K562 (cell line): ENCODE measurements around the gene NTSR2. TPM values are rescaled to one million over a fixed set of nuclear protein-coding genes. Genes with fewer than 3 reads are reported as not detected.

Source experiments
- ATAC-seq: fragments of 200-7000 bp; cut with Tn5 transposase; 3 replicates; pipeline ENCODE4 v1.9.1; 2020; ENCODE audit warnings: moderate library complexity
- BruUV-seq: library from RNA; stranded (reverse); fragments of 400-500 nt; replicated peaks from 2 replicates; lab custom pipeline; 2021; lab: Mats Ljungman, UMichigan
- CTCF ChIA-PET: fragments of 300-600 bp; formaldehyde crosslinking; extraction: SDS; loops from one replicate; lab custom pipeline; 2021; ENCODE audit warnings: low intra/inter-chr PET ratio; lab: Yijun Ruan, JAX
- POLR2A ChIA-PET: fragments of 300-600, 350-650 bp; sonication (Branson Sonifier 250); formaldehyde crosslinking; extraction: SDS; loops from one replicate; lab custom pipeline; 2021; ENCODE audit warnings: antibody characterized with exemption, inconsistent platforms; lab: Yijun Ruan, JAX
- DNase-seq, 4 experiments: peaks; one replicate each; pipeline versions ENCODE4 v3.0.0 to v3.0.0-alpha.2; 2011 to 2018; ENCODE audit warnings: low spot score in 3 of 4, mixed read lengths in 3 of 4; ENCODE audit errors: extremely low read depth in 1 of 4
- FAIRE-seq: peaks from 2 replicates; lab custom pipeline; 2011; peaks lifted over from hg19 to GRCh38; lab: Jason Lieb, UNC
- H2AFZ ChIP-seq: 2 replicates; pipeline ENCODE4 v1.6.0; 2011; ENCODE audit warnings: low read depth, low read length, control low read depth, inconsistent platforms
- H3K27ac ChIP-seq: fragments of 200-600 bp; 3 replicates; pipeline ENCODE4 v1.8.0; 2011; ENCODE audit warnings: low read depth, mild to moderate bottlenecking, control low read depth, inconsistent platforms, low read length, moderate library complexity, mixed read lengths; ENCODE audit errors: extremely low read depth
- H3K27me3 ChIP-seq, 2 experiments: fragments of 300-600 bp in 1 of 2; 2 replicates in 1 of 2; 3 replicates in 1 of 2; pipeline versions ENCODE4 v1.6.0 to v1.8.0; 2011; ENCODE audit warnings: inconsistent platforms in 2 of 2, low read length in 2 of 2, mild to moderate bottlenecking in 1 of 2, mixed read lengths in 1 of 2, moderate library complexity in 1 of 2; ENCODE audit not compliant: control insufficient read depth in 2 of 2, insufficient read depth in 2 of 2
- H3K36me3 ChIP-seq: fragments of 300-600 bp; 3 replicates; pipeline ENCODE4 v1.8.0; 2011; ENCODE audit warnings: mild to moderate bottlenecking, low read length, inconsistent platforms; ENCODE audit not compliant: control insufficient read depth, insufficient read depth
- H3K4me1 ChIP-seq, 2 experiments: fragments of 200-600 bp in 1 of 2; replicated peaks in 1 of 2; 2 replicates in 1 of 2; 3 replicates in 1 of 2; pipeline versions ENCODE4 v1.5.1 to v1.8.0; 2011; ENCODE audit warnings: inconsistent platforms in 2 of 2, low read length in 2 of 2, mild to moderate bottlenecking in 1 of 2, mixed read lengths in 1 of 2, moderate library complexity in 1 of 2; ENCODE audit not compliant: control insufficient read depth in 2 of 2, insufficient read depth in 2 of 2
- H3K4me2 ChIP-seq: 2 replicates; pipeline ENCODE4 v1.6.1; 2011; ENCODE audit warnings: low read length, control low read depth, inconsistent platforms, mixed read lengths; ENCODE audit not compliant: insufficient read depth
- H3K4me3 ChIP-seq: fragments of 200-600 bp; sonication (generic), shearing (Covaris generic); 2 replicates; pipeline ENCODE4 v1.5.1; 2016; ENCODE audit warnings: control low read depth, inconsistent platforms
- H3K79me2 ChIP-seq: fragments of 200-600 bp; 3 replicates; pipeline ENCODE4 v1.8.0; 2011; ENCODE audit warnings: low read length, inconsistent platforms; ENCODE audit not compliant: control insufficient read depth, insufficient read depth
- H3K9ac ChIP-seq, 2 experiments: 2 replicates each; pipeline versions ENCODE4 v1.6.0 to v1.6.1; 2011; ENCODE audit warnings: low read depth in 2 of 2, low read length in 2 of 2, control low read depth in 1 of 2, inconsistent platforms in 1 of 2, mild to moderate bottlenecking in 1 of 2, mixed read lengths in 1 of 2; ENCODE audit not compliant: insufficient read depth in 1 of 2
- H3K9me1 ChIP-seq: one replicate; pipeline ENCODE4 v1.6.0; 2011; ENCODE audit warnings: inconsistent platforms, mild to moderate bottlenecking, low read length, moderate library complexity; ENCODE audit not compliant: control insufficient read depth, insufficient read depth
- H3K9me3 ChIP-seq: replicated peaks from 2 replicates; pipeline ENCODE4 v1.5.1; 2011; ENCODE audit warnings: low read depth, low read length, inconsistent platforms; ENCODE audit not compliant: control insufficient read depth, insufficient read depth
- H4K20me1 ChIP-seq: replicated peaks from 2 replicates; pipeline ENCODE4 v1.6.1; 2011; ENCODE audit warnings: low read length, inconsistent platforms, mixed read lengths; ENCODE audit not compliant: control insufficient read depth, insufficient read depth
- CC2D1A ChIP-seq: fragments of 450-650 bp; IDR thresholded peaks from 2 replicates; pipeline ENCODE4 v1.6.1; 2017; ENCODE audit warnings: mild to moderate bottlenecking
- FOXK2 ChIP-seq, 2 experiments: fragments of 450-650 bp; IDR thresholded peaks in 1 of 2; conservative IDR thresholded peaks in 1 of 2; 2 replicates each; pipeline ENCODE4 v1.6.1; 2016; ENCODE audit warnings: low read depth in 2 of 2, mild to moderate bottlenecking in 1 of 2
- GATA2 ChIP-seq: sonication (generic); formaldehyde crosslinking; IDR thresholded peaks from 2 replicates; pipeline ENCODE4 v1.4.0; 2020; ENCODE audit warnings: mild to moderate bottlenecking, missing genetic modification reagents
- KLF1 ChIP-seq: fragments of 450-650 bp; IDR thresholded peaks from 2 replicates; pipeline ENCODE4 v1.6.1; 2016; ENCODE audit warnings: missing genetic modification characterization, missing compliant biosample characterization
- PHF21A ChIP-seq: fragments of 450-650 bp; IDR thresholded peaks from 2 replicates; pipeline ENCODE4 v1.6.1; 2017; ENCODE audit warnings: low read depth, borderline replicate concordance
- PHTF2 ChIP-seq: fragments of 250-450 bp; sonication (Bioruptor Pico); IDR thresholded peaks from 2 replicates; pipeline ENCODE4 v1.5.0; 2021; ENCODE audit warnings: mild to moderate bottlenecking
- RFX7 ChIP-seq: fragments of 250-450 bp; sonication (Bioruptor Pico); IDR thresholded peaks from 2 replicates; pipeline ENCODE4 v1.5.1; 2021; ENCODE audit warnings: mild to moderate bottlenecking
- TAF1 ChIP-seq: IDR thresholded peaks from 2 replicates; pipeline ENCODE4 v1.6.1; 2011; ENCODE audit warnings: mild to moderate bottlenecking, low read length, moderate library complexity; ENCODE audit not compliant: insufficient read depth, control insufficient read depth, severe bottlenecking; ENCODE audit errors: extremely low read depth
- ZBED1 ChIP-seq: IDR thresholded peaks from 2 replicates; pipeline ENCODE4 v1.6.1; 2014
- ZNF707 ChIP-seq: fragments of 250-450 bp; sonication (Bioruptor Pico); conservative IDR thresholded peaks from 2 replicates; pipeline ENCODE4 v1.8.0; 2022; ENCODE audit warnings: inconsistent platforms, mild to moderate bottlenecking, moderate library complexity
- ZZZ3 ChIP-seq: fragments of 450-650 bp; IDR thresholded peaks from 2 replicates; pipeline ENCODE4 v1.6.1; 2016; ENCODE audit warnings: antibody characterized with exemption, mild to moderate bottlenecking, moderate library complexity
- WGBS: fragments of 100-300 bp; shearing (Covaris generic); methylation state at CpG from one replicate; pipeline ENCODE4 v1.1.6; 2016; ENCODE audit warnings: low coverage, mixed read lengths; ENCODE audit not compliant: insufficient coverage; ENCODE audit errors: missing lambda C conversion rate; 5-methylcytosine and 5-hydroxymethylcytosine counted together
- in situ Hi-C: fragments of 300-500 bp; cut with MboI; formaldehyde crosslinking; loops from 4 replicates; pipeline ENCODE4 v1.15.0; 2018; ENCODE audit warnings: inconsistent platforms, mixed read lengths
- intact Hi-C: fragments of 100-400 bp; cut with micrococcal nuclease; formaldehyde crosslinking; loops from 2 replicates; pipeline ENCODE4 v1.14.2; 2022
- polyA plus RNA-seq, 8 experiments: library from polyadenylated mRNA; depleted of rRNA in 4 of 8; stranded (reverse) in 5 of 8; unstranded in 3 of 8; fragments of >200 nt; fragmentation: Nextera tagmentation in 2 of 8; fragmentation: Illumina TruSeq in 1 of 8; extraction: Ambion mirVana in 2 of 8; extraction: Trizol in 1 of 8; gene quantifications; 2 replicates each; pipeline versions ENCODE4 v1.2.1 to v1.2.3, GENCODE V29; 2011 to 2014; ENCODE audit warnings: inconsistent platforms in 1 of 8, missing spikeins in 1 of 8
- total RNA-seq, 7 experiments: library from RNA; depleted of rRNA in 6 of 7; stranded (reverse); fragments of >200 nt in 6 of 7; fragmentation: Illumina TruSeq in 2 of 7; extraction: Trizol in 2 of 7; gene quantifications; 2 replicates each; pipeline versions ENCODE4 v1.2.1 to v1.2.3, GENCODE V29; 2011 to 2021; ENCODE audit warnings: low replicate concordance in 1 of 7
- TF ChIP-seq, protein P1 (sequence below): IDR thresholded peaks from 2 replicates; pipeline ENCODE4 v1.6.1; 2011; ENCODE audit not compliant: insufficient read length; ENCODE audit errors: extremely low read depth
- TF ChIP-seq, protein P2 (sequence below): sonication (generic); IDR thresholded peaks from 2 replicates; pipeline ENCODE4 v1.6.1; 2016
- TF ChIP-seq, protein P3 (sequence below): fragments of 250-450 bp; sonication (Bioruptor Pico); IDR thresholded peaks from 2 replicates; pipeline ENCODE4 v1.5.0; 2021; ENCODE audit warnings: mild to moderate bottlenecking, moderate library complexity

NTSR2 gene
- total and polyA plus RNA-seq, 9 of the 15 experiments (the other 6 are each of a cell fraction or from before 2014, with no cell fraction given): not detected

DNA sequence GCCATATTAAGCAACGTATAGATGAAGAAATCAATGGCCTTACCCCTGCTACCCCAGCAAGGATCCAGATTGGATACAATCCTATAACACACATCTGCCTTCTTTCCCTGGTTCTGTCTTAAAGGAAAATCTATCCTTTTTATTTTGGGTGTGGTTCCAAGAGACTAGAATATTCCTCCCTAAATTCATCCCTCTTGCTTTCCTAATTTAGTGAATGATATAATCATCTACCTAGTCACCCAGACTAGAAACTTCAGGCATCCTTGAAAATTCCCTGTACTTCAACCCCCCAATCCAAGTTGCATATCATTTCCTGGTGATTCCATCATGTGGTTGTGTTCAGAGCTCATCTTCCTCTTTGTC lies 41.3 kb upstream of the NTSR2 start:
- no TSS peak for BruUV-seq
- ATAC-seq: no peak
- Histone ChIP-seq H3K4me3 (no peak overlapping the region), H3K4me2 (no peak overlapping the region), H3K79me2 (no peaks in the 10 kb centered on the region), H3K36me3 (no peaks in the 10 kb centered on the region), H3K4me1 (peaks cover 1 to 7% of the 10 kb centered on the region in 2 experiments; a peak in 4 of 5 replicates), H4K20me1 (no peaks in the 10 kb centered on the region; the same call in 1 of the 2 replicates), H2AFZ (no peak overlapping the region), H3K9me3 (no peaks in the 10 kb centered on the region), H3K9me1 (no peaks in the 10 kb centered on the region), H3K9ac (no peak overlapping the region), H3K27ac (no peak overlapping the region), H3K27me3 (peaks cover 4 to 44% of the 10 kb centered on the region in 2 experiments; a peak in 3 of 5 replicates)
- FAIRE-seq: no peak
- intact Hi-C loops: no loop called here
- no peak for DNase-seq
- 11% methylated on average over 1 of the region's 1 CpG for WGBS
- in situ Hi-C loops: no loop called here
- CTCF ChIA-PET: no interaction called here
- TF ChIP-seq ZBED1: no peak
- no peak for TF ChIP-seq FOXK2 (conservative IDR thresholded peaks at IDR 0.05 in 1 of 2, IDR thresholded peaks at IDR 0.05 in 1 of 2; ENCODE audit: low read depth in 2 of 2)
- no peak for TF ChIP-seq CC2D1A
- TF ChIP-seq, protein P1, sequence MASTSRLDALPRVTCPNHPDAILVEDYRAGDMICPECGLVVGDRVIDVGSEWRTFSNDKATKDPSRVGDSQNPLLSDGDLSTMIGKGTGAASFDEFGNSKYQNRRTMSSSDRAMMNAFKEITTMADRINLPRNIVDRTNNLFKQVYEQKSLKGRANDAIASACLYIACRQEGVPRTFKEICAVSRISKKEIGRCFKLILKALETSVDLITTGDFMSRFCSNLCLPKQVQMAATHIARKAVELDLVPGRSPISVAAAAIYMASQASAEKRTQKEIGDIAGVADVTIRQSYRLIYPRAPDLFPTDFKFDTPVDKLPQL: no peak
- TF ChIP-seq PHF21A: no peak
- TF ChIP-seq KLF1 (tag): no peak
- no peak for TF ChIP-seq GATA2 (CRISPR knock-in tag)
- TF ChIP-seq ZNF707: no peak
- TF ChIP-seq, protein P2, sequence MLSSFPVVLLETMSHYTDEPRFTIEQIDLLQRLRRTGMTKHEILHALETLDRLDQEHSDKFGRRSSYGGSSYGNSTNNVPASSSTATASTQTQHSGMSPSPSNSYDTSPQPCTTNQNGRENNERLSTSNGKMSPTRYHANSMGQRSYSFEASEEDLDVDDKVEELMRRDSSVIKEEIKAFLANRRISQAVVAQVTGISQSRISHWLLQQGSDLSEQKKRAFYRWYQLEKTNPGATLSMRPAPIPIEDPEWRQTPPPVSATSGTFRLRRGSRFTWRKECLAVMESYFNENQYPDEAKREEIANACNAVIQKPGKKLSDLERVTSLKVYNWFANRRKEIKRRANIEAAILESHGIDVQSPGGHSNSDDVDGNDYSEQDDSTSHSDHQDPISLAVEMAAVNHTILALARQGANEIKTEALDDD: no peak
- TF ChIP-seq, protein P3, sequence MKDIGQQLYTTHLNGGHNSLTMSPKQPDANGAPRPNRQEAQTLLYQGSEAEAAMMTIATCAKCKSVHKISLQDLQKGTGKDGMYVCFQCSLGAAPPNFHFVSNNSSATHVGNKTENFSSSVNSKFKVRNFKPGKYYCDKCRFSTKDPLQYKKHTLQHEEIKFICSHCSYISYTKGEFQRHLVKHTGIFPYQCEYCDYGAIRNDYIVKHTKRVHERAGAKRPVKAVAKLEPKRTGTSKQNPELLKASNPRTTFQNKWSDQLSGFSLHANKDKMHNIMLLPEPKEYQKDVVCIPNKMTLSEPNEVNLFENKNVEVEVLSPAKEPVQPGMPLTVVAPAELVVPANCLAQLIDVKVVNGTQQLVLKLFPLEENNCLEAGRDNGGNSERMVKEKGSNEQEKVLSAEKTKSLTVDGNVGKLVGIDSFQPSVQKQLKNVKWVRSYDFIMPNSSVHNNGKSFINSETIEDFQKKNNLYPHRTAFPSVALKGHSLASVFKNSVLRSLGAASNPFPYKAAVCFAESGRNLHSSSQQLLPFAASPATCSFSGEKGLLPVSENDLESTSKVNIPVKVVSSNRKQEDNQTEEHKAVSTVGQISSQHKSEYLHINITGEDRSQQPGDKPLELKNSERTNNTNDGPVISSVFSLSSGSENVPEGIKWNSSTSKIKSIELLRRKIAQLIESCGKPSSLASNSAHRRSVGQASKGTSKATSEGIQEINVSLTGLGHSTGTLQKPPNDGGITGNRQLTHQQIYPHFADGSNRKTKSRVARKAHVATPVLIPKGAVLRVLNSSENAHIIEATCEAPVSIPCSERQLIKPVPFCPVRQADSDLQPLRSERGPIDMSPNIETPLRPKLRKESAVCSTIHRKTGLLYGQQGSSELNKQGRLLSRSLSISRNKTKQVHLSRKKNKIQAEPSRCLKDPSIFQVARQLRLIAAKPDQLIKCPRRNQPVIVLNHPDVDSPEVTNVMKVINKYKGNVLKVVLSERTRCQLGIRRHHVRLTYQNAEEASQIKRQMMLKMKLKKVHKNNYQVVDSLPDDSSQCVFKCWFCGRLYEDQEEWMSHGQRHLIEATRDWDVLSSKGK (CRISPR knock-in tag): no peak
- TF ChIP-seq TAF1: no peak
- no peak for TF ChIP-seq PHTF2 (CRISPR knock-in tag)
- no peak for TF ChIP-seq ZZZ3
- TF ChIP-seq RFX7 (CRISPR knock-in tag): no peak
- POLR2A ChIA-PET: interaction anchor here (0.6 to 0.7 kb wide), 2 partner anchors 19 to 128 kb away, joined by 3 read pairs; no protein-coding TSS in a partner anchor
